Measurements from ENCODE around the gene SMC3. TPM values are rescaled to one million over a fixed set of nuclear protein-coding genes. Genes with fewer than 3 reads are reported as not detected.

SMC3 gene
- total RNA-seq, result 16.5 and 21.5 TPM in 2 replicates

GRCh38 chr10:110567201-110568054 lies at the start of gene SMC3:
SMC3 (plus strand) TSS chr10:110567695; CDS start chr10:110567817, 122 bp downstream.

GRCh38 chr10:110643653-110644597 lies 76.4 kb downstream of the SMC3 start, which contains the start of gene RBM20:
RBM20 (plus strand) TSS chr10:110644336; CDS start chr10:110644455, 119 bp downstream.

Small RNAs within 50 kb of the gene (small RNA-seq; reads per million reads assigned to genes)
- not detected for gene RF00019

Other genes starting within 250 kb of the SMC3 start
- gene DUSP5, start 69.8 kb upstream of the SMC3 start, total RNA-seq, result 29.0 and 49.5 TPM in 2 replicates
- not detected in 2 replicates for gene RBM20, start 76.6 kb downstream of the SMC3 start, total RNA-seq